ENCODE data around the gene CCNQ.

- no peak for TF ChIP-seq CTCF (IDR thresholded peaks at IDR 0.05)
- TF ChIP-seq EZH2phosphoT487 (IDR thresholded peaks at IDR 0.05), result no peak
Measured at GRCh38 chrX:153588021-153588781, 10.7 kb downstream of the CCNQ start.

All from neural progenitor cell (in vitro differentiated cells).